Natural killer cell (primary cell): ENCODE data around the gene FASTKD1. TPM values are rescaled to one million over a fixed set of nuclear protein-coding genes. Genes with fewer than 3 reads are reported as not detected.
"Not testable (repeated sequence)": the region's sequence is repeated elsewhere in the genome, so short reads cannot be mapped to it uniquely, and the experiment has no call there.

ENCODE experiments used
- ATAC-seq, 3 donors: fragments of 150-1000 bp in 2 of 3; fragments of 200-7000 bp in 1 of 3; cut with Tn5 transposase; 1 replicate in 1 of 3; 2 replicates in 2 of 3; pipeline ENCODE4 v1.10.0; 2021; ENCODE audit warnings: mild to moderate bottlenecking in 2 of 3, moderate library complexity in 2 of 3
- DNase-seq, 2 donors: peaks; one replicate each; pipeline versions ENCODE4 v3.0.0 to v3.0.0-alpha.2; 2013 to 2021; ENCODE audit warnings: mixed read lengths in 1 of 2
- H3K27ac ChIP-seq: one replicate; pipeline ENCODE4 v1.5.1; 2013; ENCODE audit warnings: mild to moderate bottlenecking, low read length
- H3K27me3 ChIP-seq: one replicate; pipeline ENCODE4 v1.6.1; 2013; ENCODE audit warnings: low read length; ENCODE audit not compliant: control insufficient read depth, insufficient read depth
- H3K36me3 ChIP-seq: one replicate; pipeline ENCODE4 v1.6.1; 2013; ENCODE audit warnings: low read length; ENCODE audit not compliant: control insufficient read depth, insufficient read depth
- H3K4me1 ChIP-seq: one replicate; pipeline ENCODE4 v1.6.1; 2013; ENCODE audit warnings: low read length; ENCODE audit not compliant: control insufficient read depth, insufficient read depth
- H3K4me3 ChIP-seq: one replicate; pipeline ENCODE4 v1.5.1; 2013; ENCODE audit warnings: low read length
- H3K9me3 ChIP-seq: one replicate; pipeline ENCODE4 v1.6.1; 2013; ENCODE audit warnings: low read length; ENCODE audit not compliant: control insufficient read depth, insufficient read depth
- H3K27ac Mint-ChIP-seq, 2 donors: one replicate each; pipeline ENCODE4 v1.8.0; 2022; ENCODE audit warnings: mild to moderate bottlenecking in 2 of 2, mixed read lengths in 2 of 2, moderate library complexity in 1 of 2
- H3K27me3 Mint-ChIP-seq, 2 donors: one replicate each; pipeline ENCODE4 v1.8.0; 2022; ENCODE audit warnings: low read depth in 2 of 2, mixed read lengths in 2 of 2
- H3K36me3 Mint-ChIP-seq: one replicate; pipeline ENCODE4 v1.8.0; 2022; ENCODE audit warnings: mixed read lengths
- H3K4me1 Mint-ChIP-seq, 2 donors: one replicate each; pipeline ENCODE4 v1.8.0; 2022; ENCODE audit warnings: mixed read lengths in 2 of 2
- H3K4me3 Mint-ChIP-seq: one replicate; pipeline ENCODE4 v1.8.0; 2022; ENCODE audit warnings: mild to moderate bottlenecking, moderate library complexity, mixed read lengths
- H3K9me3 Mint-ChIP-seq, 2 donors: one replicate each; pipeline ENCODE4 v1.8.0; 2022; ENCODE audit warnings: mixed read lengths in 2 of 2
- WGBS: methylation state at CpG from one replicate; pipeline ENCODE4 v1.1.7; 2013; ENCODE audit warnings: missing lambda C conversion rate; ENCODE audit not compliant: insufficient coverage; 5-methylcytosine and 5-hydroxymethylcytosine counted together
- intact Hi-C: fragments of 100-400 bp; cut with micrococcal nuclease; formaldehyde crosslinking; loops from one replicate; pipeline ENCODE4 v1.14.2; 2022
- total RNA-seq, 4 donors: library from RNA; stranded (reverse); fragments of 120-200 nt in 1 of 4; gene quantifications; one replicate each; pipeline versions ENCODE4 v1.2.3 to v1.2.4, GENCODE V29; 2013 to 2022
- TF ChIP-seq, protein P1 (sequence below): fragments of 200-600 bp; IDR thresholded peaks from one replicate; pipeline ENCODE4 v1.8.0; 2022; ENCODE audit warnings: antibody characterized with exemption

FASTKD1 gene
- total RNA-seq, 3 donors from 2014 or later (not counting 1 experiment from before 2014, with no cell fraction given), result 10.9 to 14.1 (median 12.5) TPM

DNA sequence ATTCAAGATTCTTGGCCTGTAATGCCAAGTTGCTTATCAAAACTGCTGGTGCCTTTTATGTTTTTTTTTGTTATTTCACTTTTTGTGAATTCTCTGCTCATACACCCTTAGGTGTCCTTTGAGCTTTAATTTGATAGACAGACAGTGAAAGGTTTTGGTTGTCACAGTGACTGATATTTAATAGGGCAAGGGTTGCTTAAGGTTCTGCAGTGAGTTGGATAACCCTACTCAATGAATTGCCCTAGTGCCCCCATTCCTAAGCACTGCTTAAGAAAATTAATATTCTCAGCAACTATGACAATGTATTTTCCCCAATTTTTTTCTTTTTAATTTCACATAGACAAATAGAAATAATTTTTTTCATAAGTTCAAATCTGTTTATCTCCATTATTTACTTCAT lies 25.9 kb upstream of the FASTKD1 start:
- Mint-ChIP-seq H3K9me3 (no peaks in the 10 kb centered on the region), H3K27ac (no peak overlapping the region), H3K36me3 (no peaks in the 10 kb centered on the region), H3K4me1 (peaks cover 16 to 38% of the 10 kb centered on the region in 2 donors), H3K4me3 (no peak overlapping the region), H3K27me3 (no peaks in the 10 kb centered on the region)
- TF ChIP-seq, protein P1, sequence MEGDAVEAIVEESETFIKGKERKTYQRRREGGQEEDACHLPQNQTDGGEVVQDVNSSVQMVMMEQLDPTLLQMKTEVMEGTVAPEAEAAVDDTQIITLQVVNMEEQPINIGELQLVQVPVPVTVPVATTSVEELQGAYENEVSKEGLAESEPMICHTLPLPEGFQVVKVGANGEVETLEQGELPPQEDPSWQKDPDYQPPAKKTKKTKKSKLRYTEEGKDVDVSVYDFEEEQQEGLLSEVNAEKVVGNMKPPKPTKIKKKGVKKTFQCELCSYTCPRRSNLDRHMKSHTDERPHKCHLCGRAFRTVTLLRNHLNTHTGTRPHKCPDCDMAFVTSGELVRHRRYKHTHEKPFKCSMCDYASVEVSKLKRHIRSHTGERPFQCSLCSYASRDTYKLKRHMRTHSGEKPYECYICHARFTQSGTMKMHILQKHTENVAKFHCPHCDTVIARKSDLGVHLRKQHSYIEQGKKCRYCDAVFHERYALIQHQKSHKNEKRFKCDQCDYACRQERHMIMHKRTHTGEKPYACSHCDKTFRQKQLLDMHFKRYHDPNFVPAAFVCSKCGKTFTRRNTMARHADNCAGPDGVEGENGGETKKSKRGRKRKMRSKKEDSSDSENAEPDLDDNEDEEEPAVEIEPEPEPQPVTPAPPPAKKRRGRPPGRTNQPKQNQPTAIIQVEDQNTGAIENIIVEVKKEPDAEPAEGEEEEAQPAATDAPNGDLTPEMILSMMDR, result no peak
- DNase-seq (no peak), ATAC-seq (no peak)
- Histone ChIP-seq H3K27me3 (no peaks in the 10 kb centered on the region), H3K9me3 (no peaks in the 10 kb centered on the region), H3K4me1 (no peaks in the 10 kb centered on the region), H3K36me3 (peaks cover 6% of the 10 kb centered on the region), H3K4me3 (no peak overlapping the region), H3K27ac (no peak overlapping the region)
- intact Hi-C loops, result no loop called here

- Mint-ChIP-seq H3K36me3 (no peaks in the 10 kb centered on the region), H3K9me3 (no peaks in the 10 kb centered on the region), H3K27ac (no peak overlapping the region), H3K27me3 (no peaks in the 10 kb centered on the region), H3K4me3 (no peak overlapping the region), H3K4me1 (peaks cover 16 to 38% of the 10 kb centered on the region in 2 donors)
- Histone ChIP-seq H3K36me3 (peaks cover 3% of the 10 kb centered on the region), H3K27ac (no peak overlapping the region), H3K4me1 (no peaks in the 10 kb centered on the region), H3K27me3 (no peaks in the 10 kb centered on the region), H3K9me3 (no peaks in the 10 kb centered on the region), H3K4me3 (no peak overlapping the region)
- DNase-seq (no peak), ATAC-seq (no peak)
- intact Hi-C loops, result no loop called here
- whole genome bisulfite sequencing, result no CpG with 5 or more reads among the region's 2 CpGs
- TF ChIP-seq, protein P1, result no peak
Measured at GRCh38 chr2:169598982-169599381, 25.3 kb upstream of the FASTKD1 start.

DNA sequence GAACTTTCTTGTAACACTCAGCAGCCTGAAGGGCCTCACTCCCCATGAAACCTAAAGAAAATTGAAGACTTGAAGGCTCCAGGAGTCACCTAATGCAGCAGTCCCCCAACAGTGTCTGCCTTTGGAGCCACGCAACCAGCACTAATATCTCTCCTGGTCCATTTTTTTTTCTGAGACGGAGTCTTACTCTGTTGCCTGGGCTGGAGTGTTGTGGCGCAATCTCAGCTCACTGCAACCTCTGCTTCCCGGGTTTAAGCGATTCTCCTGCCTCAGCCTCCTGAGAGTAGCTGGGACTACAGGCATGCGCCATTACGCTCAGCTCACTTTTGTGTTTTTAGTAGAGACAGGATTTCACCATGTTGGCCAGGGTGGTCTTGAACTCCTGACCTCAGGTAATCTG lies 22.9 kb upstream of the FASTKD1 start:
- not testable (repeated sequence) for H3K4me1 ChIP-seq, H3K27me3 ChIP-seq

DNA sequence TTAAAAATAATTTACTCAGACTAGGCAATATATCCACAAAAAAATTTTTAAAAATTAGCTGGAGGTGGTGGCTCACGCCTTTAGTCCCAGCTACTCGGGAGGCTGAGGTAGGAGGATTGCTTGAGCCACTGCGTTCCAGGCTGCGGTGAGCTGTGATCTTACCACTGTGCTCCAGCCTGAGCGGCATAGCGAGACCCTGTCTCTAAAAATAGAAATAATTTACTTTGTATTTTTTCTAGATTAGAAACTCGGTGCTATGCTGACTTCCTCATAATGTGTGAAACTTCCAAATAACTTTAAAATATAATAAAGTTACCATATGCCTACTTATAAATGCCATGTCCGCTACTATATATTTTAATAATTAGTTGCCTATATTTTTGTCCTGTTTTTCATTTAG lies 17.1 kb upstream of the FASTKD1 start:
- DNase-seq (no peak), ATAC-seq (no peak)
- no peak overlapping the region for H3K4me3 ChIP-seq
- no peaks in the 10 kb centered on the region for H3K36me3 ChIP-seq
- no peaks in the 10 kb centered on the region for H3K9me3 Mint-ChIP-seq
- H3K9me3 ChIP-seq, result no peaks in the 10 kb centered on the region
- H3K27ac ChIP-seq, result no peak overlapping the region
- no peak overlapping the region for H3K4me3 Mint-ChIP-seq
- H3K36me3 Mint-ChIP-seq, result no peaks in the 10 kb centered on the region
- no peaks in the 10 kb centered on the region for H3K27me3 ChIP-seq
- 98% methylated on average over 4 of the region's 8 CpGs for WGBS
- no peaks in the 10 kb centered on the region for H3K4me1 ChIP-seq
- peaks cover 19 to 28% of the 10 kb centered on the region in 2 donors for H3K4me1 Mint-ChIP-seq
- intact Hi-C loops, result no loop called here
- H3K27ac Mint-ChIP-seq, result peak overlapping the region; percentile 40 to 46
- TF ChIP-seq, protein P1, result no peak
- no peaks in the 10 kb centered on the region for H3K27me3 Mint-ChIP-seq

More for the DNA sequence above, 22.9 kb upstream of the FASTKD1 start:
- H3K4me3 ChIP-seq, H3K27me3 Mint-ChIP-seq, H3K36me3 ChIP-seq, DNase-seq, H3K9me3 ChIP-seq, H3K36me3 Mint-ChIP-seq, H3K27ac Mint-ChIP-seq, intact Hi-C loops, ATAC-seq, H3K9me3 Mint-ChIP-seq, H3K27ac ChIP-seq, H3K4me3 Mint-ChIP-seq: not testable (repeated sequence)
- peaks cover 14 to 30% of the 10 kb centered on the region in 2 donors for H3K4me1 Mint-ChIP-seq
- 98% methylated on average over 6 of the region's 7 CpGs for WGBS
